IMR-90 (cell line): ENCODE measurements around the gene C15orf61. TPM values are rescaled to one million over a fixed set of nuclear protein-coding genes. Genes with fewer than 3 reads are reported as not detected.

ENCODE experiments used
- ATAC-seq: fragments of 200-7000 bp; cut with Tn5 transposase; 2 replicates; pipeline ENCODE4 v1.9.1; 2020; ENCODE audit warnings: low read depth, mild to moderate bottlenecking, moderate library complexity
- BruUV-seq: library from RNA; stranded (reverse); fragments of 400-500 nt; replicated peaks from 2 replicates; lab custom pipeline; 2021; lab: Mats Ljungman, UMichigan
- CTCF ChIA-PET: fragments of 300-600 bp; formaldehyde crosslinking; extraction: SDS; loops from one replicate; lab custom pipeline; 2021; ENCODE audit warnings: antibody characterized with exemption; lab: Yijun Ruan, JAX
- POLR2A ChIA-PET: fragments of 300-600 bp; sonication (Branson Sonifier 250); formaldehyde crosslinking; loops from one replicate; lab custom pipeline; 2022; ENCODE audit warnings: antibody characterized with exemption; ENCODE audit not compliant: unreplicated experiment; lab: Charles Lee
- DNase-seq: peaks from one replicate; pipeline ENCODE4 v3.0.0; 2013
- H2AFZ ChIP-seq: replicated peaks from 2 replicates; pipeline ENCODE3; 2013; ENCODE audit warnings: low read length, mild to moderate bottlenecking; ENCODE audit not compliant: poor library complexity
- H2AK5ac ChIP-seq: 2 replicates; pipeline ENCODE4 v1.6.1; 2013; ENCODE audit warnings: low read depth, low read length, inconsistent platforms
- H2AK9ac ChIP-seq: replicated peaks from 2 replicates; pipeline ENCODE3; 2013; ENCODE audit warnings: mild to moderate bottlenecking, low read depth, low read length, moderate library complexity; ENCODE audit not compliant: poor library complexity
- H2BK120ac ChIP-seq: 2 replicates; pipeline ENCODE4 v1.6.1; 2013; ENCODE audit warnings: low read depth, low read length, inconsistent platforms
- H2BK15ac ChIP-seq: 3 replicates; pipeline ENCODE4 v1.6.1; 2013; ENCODE audit warnings: low read depth, low read length, inconsistent platforms
- H2BK20ac ChIP-seq: 2 replicates; pipeline ENCODE4 v1.6.1; 2013; ENCODE audit warnings: low read depth, mild to moderate bottlenecking, inconsistent platforms, low read length, moderate library complexity
- H2BK5ac ChIP-seq: 2 replicates; pipeline ENCODE4 v1.6.1; 2013; ENCODE audit warnings: mild to moderate bottlenecking, low read depth, low read length, inconsistent platforms; ENCODE audit not compliant: poor library complexity, severe bottlenecking
- H3K14ac ChIP-seq: replicated peaks from 2 replicates; pipeline ENCODE4 v1.6.1; 2013; ENCODE audit warnings: low read depth, low read length, inconsistent platforms
- H3K18ac ChIP-seq: 2 replicates; pipeline ENCODE4 v1.6.1; 2013; ENCODE audit warnings: low read depth, low read length, control low read depth
- H3K23ac ChIP-seq: 2 replicates; pipeline ENCODE4 v1.6.1; 2013; ENCODE audit warnings: low read depth, low read length, inconsistent platforms
- H3K27ac ChIP-seq: 2 replicates; pipeline ENCODE4 v1.5.1; 2013; ENCODE audit warnings: mild to moderate bottlenecking, control low read depth, low read length; ENCODE audit not compliant: insufficient read depth
- H3K27me3 ChIP-seq: 2 replicates; pipeline ENCODE4 v1.6.1; 2013; ENCODE audit warnings: low read length; ENCODE audit not compliant: control insufficient read depth, insufficient read depth
- H3K36me3 ChIP-seq: 2 replicates; pipeline ENCODE4 v1.6.1; 2013; ENCODE audit warnings: low read length, mixed read lengths; ENCODE audit not compliant: control insufficient read depth, insufficient read depth
- H3K4ac ChIP-seq: 2 replicates; pipeline ENCODE4 v1.6.1; 2013; ENCODE audit warnings: low read depth, low read length, inconsistent platforms
- H3K4me1 ChIP-seq: 2 replicates; pipeline ENCODE4 v1.6.1; 2013; ENCODE audit warnings: low read length, mixed read lengths; ENCODE audit not compliant: control insufficient read depth, insufficient read depth
- H3K4me2 ChIP-seq: 2 replicates; pipeline ENCODE4 v1.6.1; 2013; ENCODE audit warnings: low read depth, mild to moderate bottlenecking, control low read depth, low read length, moderate library complexity
- H3K4me3 ChIP-seq: 2 replicates; pipeline ENCODE4 v1.5.1; 2013; ENCODE audit warnings: low read depth, mild to moderate bottlenecking, control low read depth, low read length, moderate library complexity; ENCODE audit not compliant: insufficient read depth
- H3K56ac ChIP-seq: 2 replicates; pipeline ENCODE4 v1.6.1; 2013; ENCODE audit warnings: low read length, inconsistent platforms; ENCODE audit not compliant: insufficient read depth; ENCODE audit errors: extremely low read depth
- H3K79me1 ChIP-seq, 2 experiments: 2 replicates each; pipeline ENCODE4 v1.6.1; 2013; ENCODE audit warnings: low read length in 2 of 2, inconsistent platforms in 1 of 2, low read depth in 1 of 2
- H3K9ac ChIP-seq: 2 replicates; pipeline ENCODE4 v1.6.1; 2013; ENCODE audit warnings: low read depth, low read length, control low read depth
- H3K9me1 ChIP-seq: 2 replicates; pipeline ENCODE4 v1.6.1; 2013; ENCODE audit warnings: low read length, inconsistent platforms; ENCODE audit not compliant: insufficient read depth
- H3K9me3 ChIP-seq: 2 replicates; pipeline ENCODE4 v1.6.1; 2013; ENCODE audit warnings: low read length; ENCODE audit not compliant: control insufficient read depth, insufficient read depth
- H4K20me1 ChIP-seq: 2 replicates; pipeline ENCODE4 v1.6.1; 2013; ENCODE audit warnings: low read length, inconsistent platforms; ENCODE audit not compliant: insufficient read depth
- H4K5ac ChIP-seq: 2 replicates; pipeline ENCODE4 v1.6.1; 2013; ENCODE audit warnings: mild to moderate bottlenecking, low read depth, low read length, control low read depth
- H4K8ac ChIP-seq, 2 experiments: 2 replicates each; pipeline ENCODE4 v1.6.1; 2013; ENCODE audit warnings: low read depth in 2 of 2, low read length in 2 of 2, control low read depth in 1 of 2, inconsistent platforms in 1 of 2
- H4K91ac ChIP-seq: 2 replicates; pipeline ENCODE4 v1.6.1; 2013; ENCODE audit warnings: low read depth, low read length, inconsistent platforms; ENCODE audit not compliant: insufficient read depth
- BHLHE40 ChIP-seq: fragments of 150-350 bp; IDR thresholded peaks from 2 replicates; pipeline ENCODE4 v1.6.1; 2016; ENCODE audit warnings: mild to moderate bottlenecking, low read depth, low read length
- CEBPB ChIP-seq: IDR thresholded peaks from 2 replicates; pipeline ENCODE4 v1.6.1; 2012; ENCODE audit warnings: low read depth, low read length, improper control_type of control experiment
- CHD1 ChIP-seq: IDR thresholded peaks from 2 replicates; pipeline ENCODE4 v1.6.1; 2012; ENCODE audit warnings: low read depth, low read length, improper control_type of control experiment
- FOS ChIP-seq: fragments of 150-350 bp; IDR thresholded peaks from 2 replicates; pipeline ENCODE4 v1.6.1; 2016; ENCODE audit warnings: low read depth, low read length
- MAFK ChIP-seq: IDR thresholded peaks from 2 replicates; pipeline ENCODE4 v1.6.1; 2012; ENCODE audit warnings: low read depth, low read length, improper control_type of control experiment
- MAZ ChIP-seq: IDR thresholded peaks from 2 replicates; pipeline ENCODE4 v1.6.1; 2012; ENCODE audit warnings: low read depth, mild to moderate bottlenecking, low read length, improper control_type of control experiment, moderate library complexity, borderline replicate concordance
- MXI1 ChIP-seq: IDR thresholded peaks from 2 replicates; pipeline ENCODE4 v1.6.1; 2012; ENCODE audit warnings: low read depth, mild to moderate bottlenecking, low read length, moderate library complexity, borderline replicate concordance
- NFE2L2 ChIP-seq: fragments of 150-350 bp; IDR thresholded peaks from 2 replicates; pipeline ENCODE4 v1.6.1; 2016; ENCODE audit warnings: low read depth, mild to moderate bottlenecking, low read length
- POLR2A ChIP-seq: IDR thresholded peaks from 2 replicates; pipeline ENCODE4 v1.6.1; 2012; ENCODE audit warnings: mild to moderate bottlenecking, low read depth, low read length
- RAD21 ChIP-seq: IDR thresholded peaks from 2 replicates; pipeline ENCODE4 v1.6.1; 2012; ENCODE audit warnings: low read length, improper control_type of control experiment
- RCOR1 ChIP-seq: IDR thresholded peaks from 2 replicates; pipeline ENCODE4 v1.6.1; 2012; ENCODE audit warnings: mild to moderate bottlenecking, low read length, improper control_type of control experiment; ENCODE audit not compliant: insufficient replicate concordance
- RFX5 ChIP-seq: IDR thresholded peaks from 2 replicates; pipeline ENCODE4 v1.8.0; 2012; ENCODE audit warnings: low read depth, mild to moderate bottlenecking, low read length, moderate library complexity
- SMC3 ChIP-seq: fragments of 150-350 bp; IDR thresholded peaks from 2 replicates; pipeline ENCODE4 v1.6.1; 2016; ENCODE audit warnings: low read depth, mild to moderate bottlenecking, antibody characterized with exemption, low read length, moderate library complexity
- dilution Hi-C: fragments of 300-500 bp; cut with HindIII; formaldehyde crosslinking; loops from one replicate; pipeline ENCODE4 v1.14.3; 2018; ENCODE audit warnings: low sequenced_read_pairs; ENCODE audit not compliant: unreplicated experiment
- in situ Hi-C: fragments of 300-500 bp; cut with MboI; formaldehyde crosslinking; loops from 3 replicates; pipeline ENCODE4 v1.14.3; 2019; ENCODE audit warnings: low sequenced_read_pairs, inconsistent platforms, mixed read lengths
- intact Hi-C: fragments of 100-400 bp; cut with micrococcal nuclease; formaldehyde crosslinking; loops from 2 replicates; pipeline ENCODE4 v1.10.0; 2022
- polyA plus RNA-seq, 3 experiments: library from polyadenylated mRNA; depleted of rRNA; stranded (reverse); fragments of >200 nt; gene quantifications; 2 replicates each; pipeline ENCODE4 v1.2.3, GENCODE V29; 2012; ENCODE audit warnings: low replicate concordance in 1 of 3
- total RNA-seq: library from RNA; depleted of rRNA; stranded (reverse); fragments of >200 nt; gene quantifications from 2 replicates; pipeline ENCODE4 v1.2.3, GENCODE V29; 2012
- TF ChIP-seq, protein P1 (sequence below): fragments of 150-350 bp; IDR thresholded peaks from 2 replicates; pipeline ENCODE4 v1.6.1; 2017; ENCODE audit warnings: mild to moderate bottlenecking, antibody characterized with exemption, low read length, low read depth
- TF ChIP-seq, protein P2 (sequence below): conservative IDR thresholded peaks from 2 replicates; pipeline ENCODE4 v1.5.1; 2012; ENCODE audit warnings: mild to moderate bottlenecking, low read depth, low read length, improper control_type of control experiment
- TF ChIP-seq, protein P3 (sequence below): fragments of 150-350 bp; IDR thresholded peaks from 2 replicates; pipeline ENCODE4 v1.6.1; 2016; ENCODE audit warnings: low read depth, mild to moderate bottlenecking, low read length, moderate library complexity, borderline replicate concordance

C15orf61 gene
- total and polyA plus RNA-seq, 2 of the 4 experiments (the other 2 are of a cell fraction) = 1.4 to 2.5 TPM

DNA sequence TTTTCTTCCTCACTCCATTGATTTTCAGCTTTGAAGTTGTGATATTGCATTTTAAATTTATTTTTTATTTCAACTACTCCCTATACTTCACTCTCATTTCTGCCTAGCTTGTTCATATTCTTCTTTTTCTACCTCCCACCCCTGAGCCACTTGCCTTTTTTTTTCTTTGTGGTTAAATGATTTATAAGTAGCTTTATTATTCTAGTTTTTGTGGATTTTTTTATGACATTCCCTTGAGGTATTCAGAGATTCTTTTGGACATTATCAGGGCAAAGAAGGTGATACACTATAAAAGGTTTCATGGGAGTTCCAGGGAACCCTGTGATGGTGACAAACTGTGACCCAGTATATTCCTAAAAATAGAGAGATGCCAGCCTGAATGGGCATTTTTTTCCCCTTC is 3.3 kb downstream of the C15orf61 start:
- DNase-seq (no peak), ATAC-seq (no peak)
- in situ Hi-C loops (no loop called here), dilution Hi-C loops (no loop called here), intact Hi-C loops (no loop called here)
- BruUV-seq = no TSS peak
- TF ChIP-seq, protein P1, sequence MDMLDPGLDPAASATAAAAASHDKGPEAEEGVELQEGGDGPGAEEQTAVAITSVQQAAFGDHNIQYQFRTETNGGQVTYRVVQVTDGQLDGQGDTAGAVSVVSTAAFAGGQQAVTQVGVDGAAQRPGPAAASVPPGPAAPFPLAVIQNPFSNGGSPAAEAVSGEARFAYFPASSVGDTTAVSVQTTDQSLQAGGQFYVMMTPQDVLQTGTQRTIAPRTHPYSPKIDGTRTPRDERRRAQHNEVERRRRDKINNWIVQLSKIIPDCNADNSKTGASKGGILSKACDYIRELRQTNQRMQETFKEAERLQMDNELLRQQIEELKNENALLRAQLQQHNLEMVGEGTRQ = no peak
- TF ChIP-seq NFE2L2 (no peak), MXI1 (no peak), RFX5 (no peak), MAFK (no peak), POLR2A (no peak), CEBPB (no peak), MAZ (no peak), FOS (no peak), SMC3 (no peak), RAD21 (no peak), CHD1 (no peak), RCOR1 (no peak), BHLHE40 (no peak)
- TF ChIP-seq, protein P2, sequence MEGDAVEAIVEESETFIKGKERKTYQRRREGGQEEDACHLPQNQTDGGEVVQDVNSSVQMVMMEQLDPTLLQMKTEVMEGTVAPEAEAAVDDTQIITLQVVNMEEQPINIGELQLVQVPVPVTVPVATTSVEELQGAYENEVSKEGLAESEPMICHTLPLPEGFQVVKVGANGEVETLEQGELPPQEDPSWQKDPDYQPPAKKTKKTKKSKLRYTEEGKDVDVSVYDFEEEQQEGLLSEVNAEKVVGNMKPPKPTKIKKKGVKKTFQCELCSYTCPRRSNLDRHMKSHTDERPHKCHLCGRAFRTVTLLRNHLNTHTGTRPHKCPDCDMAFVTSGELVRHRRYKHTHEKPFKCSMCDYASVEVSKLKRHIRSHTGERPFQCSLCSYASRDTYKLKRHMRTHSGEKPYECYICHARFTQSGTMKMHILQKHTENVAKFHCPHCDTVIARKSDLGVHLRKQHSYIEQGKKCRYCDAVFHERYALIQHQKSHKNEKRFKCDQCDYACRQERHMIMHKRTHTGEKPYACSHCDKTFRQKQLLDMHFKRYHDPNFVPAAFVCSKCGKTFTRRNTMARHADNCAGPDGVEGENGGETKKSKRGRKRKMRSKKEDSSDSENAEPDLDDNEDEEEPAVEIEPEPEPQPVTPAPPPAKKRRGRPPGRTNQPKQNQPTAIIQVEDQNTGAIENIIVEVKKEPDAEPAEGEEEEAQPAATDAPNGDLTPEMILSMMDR = no peak
- TF ChIP-seq, protein P3, sequence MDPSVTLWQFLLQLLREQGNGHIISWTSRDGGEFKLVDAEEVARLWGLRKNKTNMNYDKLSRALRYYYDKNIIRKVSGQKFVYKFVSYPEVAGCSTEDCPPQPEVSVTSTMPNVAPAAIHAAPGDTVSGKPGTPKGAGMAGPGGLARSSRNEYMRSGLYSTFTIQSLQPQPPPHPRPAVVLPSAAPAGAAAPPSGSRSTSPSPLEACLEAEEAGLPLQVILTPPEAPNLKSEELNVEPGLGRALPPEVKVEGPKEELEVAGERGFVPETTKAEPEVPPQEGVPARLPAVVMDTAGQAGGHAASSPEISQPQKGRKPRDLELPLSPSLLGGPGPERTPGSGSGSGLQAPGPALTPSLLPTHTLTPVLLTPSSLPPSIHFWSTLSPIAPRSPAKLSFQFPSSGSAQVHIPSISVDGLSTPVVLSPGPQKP = no peak
- H3K23ac ChIP-seq = no peak overlapping the region
- no peak overlapping the region for H2AK5ac ChIP-seq
- CTCF ChIA-PET = interaction anchor here (0.6 to 0.7 kb wide), 2 partner anchors 34 to 50 kb away, joined by 3 read pairs; no protein-coding TSS in a partner anchor
- no peak overlapping the region for H3K14ac ChIP-seq
- no peak overlapping the region for H3K18ac ChIP-seq
- H3K9me1 ChIP-seq = no peaks in the 10 kb centered on the region
- no peak overlapping the region for H2BK15ac ChIP-seq
- H2AK9ac ChIP-seq = no peak overlapping the region
- no peaks in the 10 kb centered on the region for H3K27me3 ChIP-seq
- no peak overlapping the region for H4K91ac ChIP-seq
- no peak overlapping the region for H4K8ac ChIP-seq
- H2AFZ ChIP-seq = no peak overlapping the region
- H2BK120ac ChIP-seq = no peak overlapping the region
- H3K4me2 ChIP-seq = no peak overlapping the region
- no peak overlapping the region for H2BK5ac ChIP-seq
- no peaks in the 10 kb centered on the region for H3K36me3 ChIP-seq
- H4K5ac ChIP-seq = no peak overlapping the region
- H3K79me1 ChIP-seq = peaks cover 7 to 29% of the 10 kb centered on the region in 2 experiments; a peak in 3 of 4 replicates
- H4K20me1 ChIP-seq = peaks cover 3% of the 10 kb centered on the region; the same call in 1 of the 2 replicates
- no peaks in the 10 kb centered on the region for H3K4me1 ChIP-seq
- H3K4ac ChIP-seq = no peak overlapping the region
- no peaks in the 10 kb centered on the region for H3K9me3 ChIP-seq
- POLR2A ChIA-PET = no interaction called here
- H3K9ac ChIP-seq = no peak overlapping the region
- H3K27ac ChIP-seq = no peak overlapping the region
- no peak overlapping the region for H3K4me3 ChIP-seq
- no peak overlapping the region for H2BK20ac ChIP-seq
- no peak overlapping the region for H3K56ac ChIP-seq
